NOMO-1 treated with dmso at 0.1 percent for 144 hours (cell line): ENCODE results near the gene NOD1.
A peak's percentile ranks its signal among the peaks of the same experiment; 100 is the strongest.
"Not testable (repeated sequence)": the region's sequence is repeated elsewhere in the genome, so short reads cannot be mapped to it uniquely, and the experiment has no call there.

Experiments used
- DNase-seq: peaks from one replicate; lab custom pipeline; 2025; ENCODE audit not compliant: unreplicated experiment; lab: John Stamatoyannopoulos, UW

The NOD1 gene

DNA sequence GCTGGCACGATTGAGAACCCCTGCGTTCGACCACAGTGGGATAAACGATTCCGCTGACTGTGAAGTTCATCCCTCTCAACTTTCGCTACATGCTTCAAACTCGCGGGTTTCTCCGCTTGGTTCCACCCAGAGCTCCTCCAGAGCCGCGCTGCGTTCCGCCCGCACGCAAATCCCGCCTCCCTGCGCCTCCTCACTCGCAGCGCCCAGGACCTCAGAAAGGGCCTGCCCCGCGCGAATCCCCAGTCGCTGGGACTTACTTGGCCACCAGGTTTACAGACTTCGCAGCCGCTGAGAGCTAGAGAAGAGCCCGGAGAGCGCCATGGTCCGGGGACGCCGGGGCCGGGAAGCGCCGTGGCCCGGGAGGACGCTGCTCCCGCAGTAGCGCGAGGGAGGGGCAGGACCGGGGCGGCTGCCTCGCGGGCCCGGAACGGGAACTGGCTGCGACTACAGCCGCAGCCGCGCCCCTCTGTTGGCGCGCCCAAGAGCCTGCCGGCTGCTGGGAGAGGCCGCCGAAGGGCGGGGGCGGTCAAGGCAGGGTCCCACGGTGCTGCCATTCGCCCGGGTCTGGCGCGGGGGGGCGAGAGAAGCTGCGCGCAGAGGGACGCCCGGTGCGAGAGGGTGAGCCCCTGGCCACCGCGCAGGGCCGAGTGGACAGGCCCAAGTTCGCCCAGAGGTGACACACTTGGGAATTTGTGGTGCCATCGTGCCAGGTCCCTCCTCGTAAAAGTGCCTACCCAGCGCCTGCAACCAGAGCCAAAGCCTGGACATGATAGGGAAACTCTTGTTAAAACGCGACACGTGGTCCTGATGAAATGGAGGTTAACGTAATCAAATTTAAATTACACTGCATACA is at the start of gene NOD1:
TSS of gene NOD1 (minus strand) at position 436 of the 853 bp plus-strand sequence. CDS start 21,863 bp downstream, outside the sequence.
- DNase-seq = peak; percentile 78

- DNase-seq = not testable (repeated sequence)
These were observed 48.7 kb upstream of the NOD1 start for GRCh38 chr7:30527297-30527696.

DNA sequence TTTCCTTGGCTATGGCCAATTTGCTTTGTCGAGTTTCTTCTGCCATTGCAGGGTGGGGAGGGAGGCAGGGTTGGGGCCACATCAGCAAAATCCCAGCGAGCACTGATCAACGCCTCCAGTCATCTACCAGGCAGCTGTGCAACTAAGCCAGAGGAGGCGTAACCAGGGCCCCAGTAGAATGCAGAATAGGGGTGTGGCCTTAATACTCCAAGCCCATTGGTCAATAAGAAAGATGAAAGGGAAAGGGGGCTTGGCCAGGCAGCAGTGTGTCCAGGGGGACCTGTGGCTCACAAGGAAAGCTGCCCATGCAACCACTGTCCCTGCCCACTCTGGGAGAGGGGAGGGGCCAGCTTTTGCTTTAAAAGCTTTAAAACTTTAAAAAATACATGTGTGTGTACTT is 47.6 kb upstream of the NOD1 start:
- DNase-seq = no peak

DNA sequence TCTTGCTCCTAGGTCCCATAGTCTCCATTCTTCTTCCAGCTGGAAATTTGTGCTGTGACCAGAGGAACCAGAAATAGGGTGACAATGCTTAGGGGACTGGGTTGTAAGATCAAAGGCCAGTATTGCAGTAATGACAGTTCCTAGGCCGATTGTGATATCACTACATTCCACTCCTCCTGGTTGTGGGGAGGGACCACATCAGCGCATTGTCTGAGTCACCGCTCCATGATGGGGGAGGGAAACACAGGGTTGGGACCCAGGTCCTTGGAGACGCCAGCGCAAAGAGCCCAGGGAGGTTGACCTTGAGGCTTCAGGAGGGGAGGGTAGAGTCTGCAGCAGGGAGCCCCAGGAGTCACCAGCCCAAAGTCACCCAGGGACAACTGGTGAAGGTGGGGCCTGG is 46.8 kb upstream of the NOD1 start:
- DNase-seq = no peak

DNA sequence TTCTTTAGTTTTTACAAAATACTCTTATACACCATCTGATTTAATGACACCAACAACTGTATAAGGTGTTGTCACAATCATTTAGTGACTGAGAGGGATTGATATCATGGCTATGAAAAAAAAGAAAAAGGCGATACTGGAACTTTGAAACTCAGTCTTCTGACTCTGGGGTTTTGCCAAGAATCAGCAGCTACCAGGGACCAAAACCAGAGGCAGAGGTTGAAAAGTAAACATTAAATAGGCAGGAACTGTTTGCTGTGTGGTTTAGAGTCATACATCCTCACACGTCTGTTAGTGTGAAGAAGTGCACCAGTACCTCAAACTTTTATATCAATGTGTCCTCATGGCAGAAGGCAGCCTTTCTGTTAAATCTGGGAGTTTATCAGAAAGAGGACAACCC is 46.0 kb upstream of the NOD1 start:
- no peak for DNase-seq

DNA sequence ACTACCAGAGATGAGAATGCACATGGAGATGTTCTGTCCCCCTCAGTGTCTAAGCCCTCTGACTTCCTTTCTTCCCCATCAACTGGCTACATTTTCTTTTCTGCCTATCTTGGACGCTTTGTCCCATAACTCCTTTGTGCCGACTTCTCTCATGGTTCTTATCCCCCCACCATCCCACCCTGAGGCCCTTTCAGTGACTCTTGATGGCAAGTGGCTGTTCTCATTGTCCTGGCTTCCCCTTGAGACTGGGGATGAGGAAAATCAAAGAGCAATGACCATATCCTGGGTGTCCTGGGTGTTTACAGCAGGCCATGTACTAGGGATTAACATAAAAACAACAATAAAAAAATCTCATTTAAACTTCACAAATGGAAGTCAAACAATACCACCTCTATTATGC is 44.9 kb upstream of the NOD1 start:
- no peak for DNase-seq

DNA sequence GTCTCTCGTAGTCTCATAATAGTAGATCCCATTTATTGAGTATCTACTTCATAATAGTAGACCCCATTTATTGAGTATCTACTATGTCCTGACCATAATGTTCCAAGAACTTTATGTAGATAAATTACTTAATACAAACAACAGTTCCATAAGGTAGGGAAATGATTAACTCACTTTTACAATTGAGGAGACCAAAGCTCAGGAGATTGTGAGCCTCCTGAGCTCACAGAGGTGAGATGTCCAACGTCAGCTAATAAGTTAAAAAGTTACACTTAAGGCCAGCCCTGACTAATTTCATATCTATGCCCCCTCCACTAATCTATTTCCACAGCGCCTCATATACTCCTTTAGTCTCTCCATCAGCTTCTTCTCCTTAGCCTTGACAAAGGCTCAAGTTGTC is 43.6 kb upstream of the NOD1 start:
- no peak for DNase-seq

GRCh38 chr7:30521532-30521931 is 42.9 kb upstream of the NOD1 start:
- DNase-seq = no peak

DNA sequence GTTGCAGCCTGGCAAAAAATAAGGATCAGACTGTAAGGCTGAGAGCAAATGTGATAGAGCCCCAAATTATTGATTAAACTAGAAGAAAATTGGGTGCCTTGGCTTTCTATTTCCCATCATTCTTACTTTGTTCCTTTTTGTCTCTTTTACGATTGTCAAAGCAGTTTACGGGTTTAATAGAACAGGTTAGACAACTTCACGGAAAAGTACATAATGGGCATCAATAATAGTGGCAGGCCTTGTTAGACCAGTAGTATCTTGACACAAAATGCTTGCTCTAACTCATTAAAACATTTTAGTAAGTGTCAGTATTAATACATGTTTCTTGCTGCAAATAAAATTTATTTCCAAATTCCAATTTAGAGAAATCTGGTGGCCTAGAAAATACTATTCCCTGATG is 40.5 kb upstream of the NOD1 start:
- DNase-seq = no peak

- DNase-seq = no peak
These were observed 37.2 kb upstream of the NOD1 start for GRCh38 chr7:30515761-30516160.

- DNase-seq = no peak
These were observed 36.2 kb upstream of the NOD1 start for GRCh38 chr7:30514776-30515175.

DNA sequence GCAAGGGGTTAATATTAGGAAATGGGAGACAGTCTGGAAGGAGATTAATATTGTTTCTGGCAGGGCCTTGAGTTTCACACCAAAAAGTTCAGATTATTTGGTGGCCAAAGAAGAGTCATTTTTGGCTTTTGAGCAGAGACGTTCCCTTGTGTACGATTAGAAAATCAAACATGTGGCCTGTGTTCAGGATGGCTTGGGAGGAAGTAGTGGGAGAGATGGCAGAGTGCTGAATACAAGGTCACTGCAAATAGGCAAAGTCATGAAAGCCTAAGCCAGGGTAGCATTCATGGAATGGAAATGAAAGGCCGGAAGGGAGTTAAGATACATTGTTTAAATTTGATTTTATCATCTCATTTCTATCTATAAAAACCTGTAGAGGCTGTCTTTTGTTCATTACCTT is 35.6 kb upstream of the NOD1 start:
- no peak for DNase-seq

DNA sequence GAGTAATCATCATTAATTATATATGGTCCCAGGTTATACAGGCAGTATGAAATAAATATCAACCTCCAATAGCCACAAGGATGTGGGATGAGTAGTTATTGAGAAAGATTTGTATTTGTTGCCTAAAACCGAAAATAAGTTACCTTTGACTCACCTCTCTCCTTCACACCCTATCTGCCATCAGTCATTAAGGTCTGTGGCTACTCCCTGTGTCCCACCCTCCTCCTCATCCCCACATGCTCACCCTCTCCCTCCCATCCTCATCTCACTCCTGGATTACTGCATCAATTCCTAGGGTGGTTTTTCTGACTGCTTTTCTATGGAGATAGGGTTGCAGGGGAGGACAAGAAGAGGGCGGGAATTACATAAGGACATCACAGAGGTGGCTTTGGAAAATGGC is 35.2 kb upstream of the NOD1 start:
- DNase-seq = no peak

DNA sequence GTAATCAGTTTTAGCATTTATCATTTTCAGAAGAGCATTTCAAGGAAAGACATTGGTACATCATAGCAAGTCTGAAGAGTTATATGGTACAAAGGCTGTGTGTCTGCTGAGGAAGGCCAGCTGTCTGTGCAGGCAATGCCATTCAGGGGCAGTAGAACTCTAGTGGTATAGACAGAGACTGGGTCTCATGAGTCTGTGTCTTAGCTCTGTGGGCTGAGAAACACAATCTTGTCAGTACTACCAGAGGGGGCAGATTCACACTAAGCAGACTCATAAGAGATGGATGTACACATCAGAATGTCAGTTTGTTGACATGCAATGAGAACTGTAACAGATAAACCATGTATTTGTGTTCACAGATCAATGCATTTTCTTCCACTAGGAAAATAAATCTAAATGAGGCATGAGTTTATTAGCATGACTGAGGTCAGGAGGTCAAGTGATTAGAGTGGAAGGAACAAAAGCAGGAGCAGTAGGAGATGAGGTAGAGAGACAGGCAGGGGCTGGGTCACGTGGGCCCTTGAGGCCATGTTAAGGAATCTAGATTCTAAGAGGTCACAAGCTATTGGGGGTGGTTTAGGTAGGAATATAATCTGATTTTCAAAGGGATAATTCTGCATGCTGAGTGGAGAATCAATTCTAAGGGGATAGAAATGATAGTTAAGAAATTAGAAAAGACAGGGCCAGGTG is 33.5 kb upstream of the NOD1 start:
- DNase-seq = no peak

DNA sequence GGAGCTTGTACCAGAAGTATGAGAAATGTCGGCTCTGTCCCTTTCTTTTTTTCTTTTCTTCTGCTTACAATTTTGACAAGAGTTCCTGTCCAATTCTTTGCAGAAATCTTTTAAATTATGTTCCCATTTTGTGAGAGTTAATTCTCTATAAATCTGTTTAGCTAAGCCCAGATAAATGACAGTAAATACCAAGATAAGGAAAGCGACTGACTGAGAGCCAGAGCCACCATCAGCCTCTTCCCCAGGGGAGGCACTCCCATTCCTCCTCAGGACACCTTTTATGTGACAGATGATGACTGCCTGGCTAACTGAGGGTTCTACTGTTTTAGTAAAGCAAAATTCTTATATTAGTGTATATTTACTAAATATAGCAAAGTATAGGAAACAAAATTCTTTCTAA is 32.9 kb upstream of the NOD1 start:
- DNase-seq = no peak

GRCh38 chr7:30510124-30511075 is 31.8 kb upstream of the NOD1 start:
- DNase-seq = no peak

DNA sequence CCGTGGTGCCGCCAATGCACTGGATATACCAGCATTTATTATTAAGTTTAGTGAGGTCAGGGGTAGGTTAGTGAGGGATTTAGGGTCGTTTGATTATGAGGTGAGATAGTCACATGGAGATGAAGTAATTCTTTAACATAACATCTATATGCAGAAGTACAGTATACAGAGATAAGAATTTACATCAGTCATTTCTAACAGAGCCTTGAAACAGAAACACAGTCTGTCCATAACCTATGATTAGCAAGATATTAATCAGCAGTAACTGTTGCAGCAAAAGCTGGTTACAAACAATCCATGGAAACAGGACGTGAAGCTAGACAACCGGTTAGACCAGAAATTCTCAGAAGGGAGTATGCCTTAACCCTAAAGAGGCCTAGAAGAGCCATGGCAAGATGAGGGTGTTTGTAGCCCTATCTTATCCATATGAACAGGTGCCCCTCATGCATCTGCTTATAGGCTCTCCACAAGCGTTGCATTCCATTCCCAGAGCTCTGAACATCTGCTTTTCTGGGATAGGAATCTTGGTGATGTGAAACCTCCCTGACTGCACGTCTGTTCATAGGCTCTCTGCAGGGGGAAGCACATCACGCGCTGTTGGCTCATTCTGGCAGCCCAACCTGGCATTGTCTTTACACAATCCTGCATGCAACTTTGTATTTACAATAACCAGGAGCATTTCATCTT is 30.7 kb upstream of the NOD1 start:
- DNase-seq = not testable (repeated sequence)

- not testable (repeated sequence) for DNase-seq
These were observed 28.8 kb upstream of the NOD1 start for GRCh38 chr7:30507346-30507900.

GRCh38 chr7:30505174-30505697 is 26.7 kb upstream of the NOD1 start:
- no peak for DNase-seq
